ENCODE measurements around the gene ANKRD44.

Gene ANKRD44

GRCh38 chr2:196984903-196985302 is 325.7 kb downstream of the ANKRD44 start:
- no peaks in the 10 kb centered on the region for H3K9me3 ChIP-seq (ENCODE audit: control insufficient read depth, insufficient read depth, low read length)
- H3K9ac ChIP-seq (ENCODE audit: low read depth, low read length), result no peak overlapping the region
- no peaks in the 10 kb centered on the region for H3K36me3 ChIP-seq (ENCODE audit: control insufficient read depth, insufficient read depth, low read length)
- peaks cover 31% of the 10 kb centered on the region; the same call in 1 of the 2 replicates for H3K4me1 ChIP-seq (ENCODE audit: control insufficient read depth, insufficient read depth, low read length)
- no peak overlapping the region for H3K27ac ChIP-seq (ENCODE audit: low read depth, low read length)
- no peaks in the 10 kb centered on the region for H3K27me3 ChIP-seq (ENCODE audit: control insufficient read depth, insufficient read depth, low read length)
- no peak overlapping the region for H3K4me3 ChIP-seq (ENCODE audit: low read depth, low read length)

DNA sequence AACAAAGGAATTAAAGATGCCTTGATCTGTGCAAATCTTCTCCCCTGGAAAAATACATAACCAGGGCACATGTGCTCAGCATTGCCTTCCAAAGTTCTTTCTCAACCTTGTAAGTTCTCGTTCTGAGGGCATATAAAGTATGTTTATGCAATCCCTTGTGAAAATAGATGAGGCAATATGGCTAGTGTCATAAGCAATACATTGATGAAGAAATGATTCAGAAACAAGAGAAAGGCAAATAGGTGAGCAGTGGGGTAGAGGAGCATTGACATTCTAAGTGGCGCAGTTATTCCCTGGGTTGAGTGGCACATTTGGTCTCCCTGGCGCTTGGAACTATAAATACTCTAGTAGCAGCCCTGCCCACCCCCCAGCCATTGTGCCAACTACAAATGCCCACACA is 326.6 kb downstream of the ANKRD44 start:
- Histone ChIP-seq H3K4me1 (ENCODE audit: control insufficient read depth, insufficient read depth, low read length) (peaks cover 31% of the 10 kb centered on the region; the same call in 1 of the 2 replicates), H3K4me3 (ENCODE audit: low read depth, low read length) (no peak overlapping the region), H3K27ac (ENCODE audit: low read depth, low read length) (no peak overlapping the region)

GRCh38 chr2:196980473-196980872 is 330.1 kb downstream of the ANKRD44 start:
- Histone ChIP-seq H3K9me3 (ENCODE audit: control insufficient read depth, insufficient read depth, low read length) (no peaks in the 10 kb centered on the region), H3K4me3 (ENCODE audit: low read depth, low read length) (no peak overlapping the region), H3K27ac (ENCODE audit: low read depth, low read length) (no peak overlapping the region), H3K4me1 (ENCODE audit: control insufficient read depth, insufficient read depth, low read length) (0 out of 2 replicates have a peak, but pooled peaks cover 11% of the 10 kb centered on the region), H3K36me3 (ENCODE audit: control insufficient read depth, insufficient read depth, low read length) (no peaks in the 10 kb centered on the region), H3K9ac (ENCODE audit: low read depth, low read length) (no peak overlapping the region), H3K27me3 (ENCODE audit: control insufficient read depth, insufficient read depth, low read length) (no peaks in the 10 kb centered on the region)

More for the DNA sequence above, 326.6 kb downstream of the ANKRD44 start:
- Histone ChIP-seq H3K27me3 (ENCODE audit: control insufficient read depth, insufficient read depth, low read length) (no peaks in the 10 kb centered on the region), H3K9me3 (ENCODE audit: control insufficient read depth, insufficient read depth, low read length) (no peaks in the 10 kb centered on the region), H3K36me3 (ENCODE audit: control insufficient read depth, insufficient read depth, low read length) (no peaks in the 10 kb centered on the region), H3K9ac (ENCODE audit: low read depth, low read length) (no peak overlapping the region)

DNA sequence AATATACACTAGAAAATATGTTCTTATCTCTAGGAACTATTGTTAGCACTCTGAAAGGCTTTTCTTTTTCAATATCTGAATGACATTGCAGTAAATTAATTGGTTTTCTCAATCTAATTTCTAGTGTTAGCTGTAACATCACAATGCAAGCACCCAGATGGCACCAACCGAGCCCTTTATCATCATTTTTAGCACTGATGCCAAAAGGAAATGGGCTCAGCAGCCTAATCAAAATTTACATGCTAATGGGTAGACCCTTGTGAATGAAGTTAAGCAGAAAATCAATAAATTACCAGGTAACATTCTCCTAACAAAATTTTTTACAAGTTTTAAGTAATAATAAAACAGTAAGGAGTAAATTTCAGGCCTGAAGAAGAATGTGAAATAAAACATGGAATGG is 330.6 kb downstream of the ANKRD44 start:
- H3K36me3 ChIP-seq (ENCODE audit: control insufficient read depth, insufficient read depth, low read length), result no peaks in the 10 kb centered on the region
- H3K27ac ChIP-seq (ENCODE audit: low read depth, low read length), result no peak overlapping the region
- H3K9ac ChIP-seq (ENCODE audit: low read depth, low read length), result no peak overlapping the region
- H3K4me3 ChIP-seq (ENCODE audit: low read depth, low read length), result no peak overlapping the region
- 0 out of 2 replicates have a peak, but pooled peaks cover 11% of the 10 kb centered on the region for H3K4me1 ChIP-seq (ENCODE audit: control insufficient read depth, insufficient read depth, low read length)
- no peaks in the 10 kb centered on the region for H3K27me3 ChIP-seq (ENCODE audit: control insufficient read depth, insufficient read depth, low read length)
- H3K9me3 ChIP-seq (ENCODE audit: control insufficient read depth, insufficient read depth, low read length), result no peaks in the 10 kb centered on the region

DNA sequence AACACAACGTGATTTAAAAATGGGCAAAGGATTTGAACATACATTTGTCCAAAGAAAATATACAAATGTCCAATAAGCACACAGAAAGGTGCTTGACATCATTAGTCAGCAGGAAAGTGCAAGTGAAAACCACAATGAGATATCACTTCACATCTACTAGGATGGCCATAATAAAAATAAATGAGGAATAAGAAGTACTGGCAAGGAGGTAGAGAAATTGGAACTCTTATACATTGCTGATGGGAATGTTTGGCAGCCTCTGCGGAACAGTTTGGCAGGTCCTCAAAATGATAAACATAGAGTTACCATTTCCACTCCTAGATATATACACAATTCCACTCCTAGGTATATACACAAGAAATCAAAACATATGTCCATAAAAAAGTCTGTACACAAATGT is 333.1 kb downstream of the ANKRD44 start:
- H3K9me3 ChIP-seq (ENCODE audit: control insufficient read depth, insufficient read depth, low read length), result no peaks in the 10 kb centered on the region
- H3K9ac ChIP-seq (ENCODE audit: low read depth, low read length), result no peak overlapping the region
- H3K36me3 ChIP-seq (ENCODE audit: control insufficient read depth, insufficient read depth, low read length), result no peaks in the 10 kb centered on the region
- H3K27me3 ChIP-seq (ENCODE audit: control insufficient read depth, insufficient read depth, low read length), result no peaks in the 10 kb centered on the region
- no peak overlapping the region for H3K27ac ChIP-seq (ENCODE audit: low read depth, low read length)
- H3K4me3 ChIP-seq (ENCODE audit: low read depth, low read length), result no peak overlapping the region
- H3K4me1 ChIP-seq (ENCODE audit: control insufficient read depth, insufficient read depth, low read length), result 0 out of 2 replicates have a peak, but pooled peaks cover 8% of the 10 kb centered on the region

DNA sequence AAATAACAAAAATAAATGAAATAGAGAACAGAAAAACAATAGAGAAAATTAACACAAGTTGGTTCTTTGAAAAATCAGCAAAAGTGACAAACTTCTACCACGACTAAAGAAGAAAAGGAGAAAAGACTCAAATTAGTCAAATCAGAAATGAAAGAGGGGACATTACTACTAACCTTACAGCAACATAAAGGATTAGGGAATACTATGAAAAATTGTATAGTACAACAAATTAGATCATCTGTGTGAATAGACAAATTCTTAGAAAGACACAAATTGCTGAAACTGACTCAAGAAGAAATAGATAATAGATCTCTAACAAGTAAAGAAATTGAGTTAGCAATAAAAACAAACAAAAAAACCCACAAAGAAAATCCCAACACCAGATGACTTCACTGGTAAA is 335.6 kb downstream of the ANKRD44 start:
- Histone ChIP-seq H3K9me3 (ENCODE audit: control insufficient read depth, insufficient read depth, low read length) (no peaks in the 10 kb centered on the region), H3K9ac (ENCODE audit: low read depth, low read length) (no peak overlapping the region), H3K36me3 (ENCODE audit: control insufficient read depth, insufficient read depth, low read length) (no peaks in the 10 kb centered on the region), H3K4me1 (ENCODE audit: control insufficient read depth, insufficient read depth, low read length) (peaks cover 11% of the 10 kb centered on the region), H3K27ac (ENCODE audit: low read depth, low read length) (no peak overlapping the region), H3K4me3 (ENCODE audit: low read depth, low read length) (no peak overlapping the region), H3K27me3 (ENCODE audit: control insufficient read depth, insufficient read depth, low read length) (no peaks in the 10 kb centered on the region)

DNA sequence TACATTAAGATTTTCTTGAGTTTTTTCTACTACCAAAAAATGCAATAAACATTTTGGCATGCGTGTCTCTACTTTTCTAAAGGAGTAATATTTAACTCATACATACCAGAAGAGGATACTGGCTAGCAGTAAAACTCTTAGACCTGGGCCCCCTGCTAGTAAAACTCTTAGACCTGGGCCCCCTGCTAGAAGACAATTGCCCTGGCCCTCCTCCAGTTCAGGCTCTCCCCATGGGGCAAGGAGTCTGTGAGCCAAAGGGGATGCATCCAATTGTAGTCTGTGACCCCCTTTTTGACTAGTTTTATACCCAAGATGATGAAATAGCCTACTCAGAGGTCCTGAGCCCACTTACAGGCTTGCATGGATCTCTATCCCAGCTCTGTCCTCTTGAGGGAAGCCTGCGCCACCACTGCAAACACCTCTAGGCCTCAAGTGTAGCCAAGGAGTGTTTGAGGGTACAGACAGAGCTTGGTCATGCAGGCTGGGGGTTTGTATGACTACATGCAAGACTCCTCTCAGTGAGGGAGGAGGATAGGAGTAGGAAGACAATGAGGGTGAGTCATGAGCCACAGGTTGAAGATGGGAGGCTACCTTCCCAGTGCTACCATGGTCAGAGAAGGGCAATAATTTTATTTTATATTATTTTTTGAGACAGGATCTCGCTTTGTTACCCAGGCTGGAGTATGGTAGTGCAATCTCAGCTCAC is 338.9 kb downstream of the ANKRD44 start:
- Histone ChIP-seq H3K9ac (ENCODE audit: low read depth, low read length) (no peak overlapping the region), H3K27ac (ENCODE audit: low read depth, low read length) (peak overlapping the region; percentile 79)

DNA sequence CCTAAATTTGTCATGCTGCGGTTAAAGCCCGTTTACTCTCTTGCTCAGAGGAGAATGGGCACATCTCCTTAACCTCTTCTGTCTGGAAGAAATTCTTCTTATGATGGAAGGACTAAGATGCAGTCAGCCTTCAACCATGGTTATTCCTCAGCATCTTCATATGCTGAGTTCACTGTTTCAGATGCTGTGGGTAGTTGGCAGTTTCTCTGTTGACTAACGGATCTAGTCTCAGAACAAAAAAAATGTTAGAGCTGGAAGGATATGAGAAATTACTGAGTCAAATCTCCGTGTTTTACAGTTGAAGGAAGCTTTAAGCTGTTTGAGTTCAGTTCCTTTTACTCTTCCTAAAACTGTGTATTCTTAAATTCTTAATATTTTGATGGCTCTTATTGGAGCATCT is 340.5 kb downstream of the ANKRD44 start:
- Histone ChIP-seq H3K27me3 (ENCODE audit: control insufficient read depth, insufficient read depth, low read length) (no peaks in the 10 kb centered on the region), H3K36me3 (ENCODE audit: control insufficient read depth, insufficient read depth, low read length) (no peaks in the 10 kb centered on the region), H3K4me3 (ENCODE audit: low read depth, low read length) (no peak overlapping the region), H3K4me1 (ENCODE audit: control insufficient read depth, insufficient read depth, low read length) (peaks cover 29% of the 10 kb centered on the region), H3K9ac (ENCODE audit: low read depth, low read length) (no peak overlapping the region), H3K27ac (ENCODE audit: low read depth, low read length) (no peak overlapping the region), H3K9me3 (ENCODE audit: control insufficient read depth, insufficient read depth, low read length) (no peaks in the 10 kb centered on the region)

More for the DNA sequence above, 338.9 kb downstream of the ANKRD44 start:
- Histone ChIP-seq H3K4me3 (ENCODE audit: low read depth, low read length) (no peak overlapping the region), H3K4me1 (ENCODE audit: control insufficient read depth, insufficient read depth, low read length) (peaks cover 16% of the 10 kb centered on the region), H3K27me3 (ENCODE audit: control insufficient read depth, insufficient read depth, low read length) (no peaks in the 10 kb centered on the region), H3K9me3 (ENCODE audit: control insufficient read depth, insufficient read depth, low read length) (no peaks in the 10 kb centered on the region), H3K36me3 (ENCODE audit: control insufficient read depth, insufficient read depth, low read length) (no peaks in the 10 kb centered on the region)

- H3K36me3 ChIP-seq (ENCODE audit: control insufficient read depth, insufficient read depth, low read length), result no peaks in the 10 kb centered on the region
- no peak overlapping the region for H3K9ac ChIP-seq (ENCODE audit: low read depth, low read length)
- no peaks in the 10 kb centered on the region for H3K9me3 ChIP-seq (ENCODE audit: control insufficient read depth, insufficient read depth, low read length)
- H3K27ac ChIP-seq (ENCODE audit: low read depth, low read length), result no peak overlapping the region
- H3K4me3 ChIP-seq (ENCODE audit: low read depth, low read length), result no peak overlapping the region
- H3K4me1 ChIP-seq (ENCODE audit: control insufficient read depth, insufficient read depth, low read length), result peaks cover 29% of the 10 kb centered on the region
- H3K27me3 ChIP-seq (ENCODE audit: control insufficient read depth, insufficient read depth, low read length), result no peaks in the 10 kb centered on the region
Observed at GRCh38 chr2:196968516-196968915, 342.1 kb downstream of the ANKRD44 start.

DNA sequence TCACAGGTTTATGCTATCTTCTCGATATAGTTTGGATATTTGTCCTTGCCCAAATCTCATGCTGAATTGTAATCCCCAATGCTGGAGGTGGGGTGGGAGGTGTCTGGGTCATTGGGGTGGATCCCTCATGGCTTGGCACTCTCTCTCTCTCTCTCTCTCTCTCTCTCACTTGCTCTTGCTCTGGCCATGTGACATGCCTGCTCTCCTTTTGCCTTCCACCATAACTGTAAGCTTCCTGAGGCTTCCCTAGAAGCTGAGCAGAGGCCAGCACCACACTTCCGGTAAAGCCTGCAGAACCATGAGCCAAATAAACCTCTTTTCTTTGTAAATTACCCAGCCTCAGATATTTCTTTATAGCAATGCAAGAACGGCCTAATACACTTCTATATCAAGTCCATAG is 342.8 kb downstream of the ANKRD44 start:
- Histone ChIP-seq H3K9ac (ENCODE audit: low read depth, low read length) (no peak overlapping the region), H3K9me3 (ENCODE audit: control insufficient read depth, insufficient read depth, low read length) (no peaks in the 10 kb centered on the region), H3K27ac (ENCODE audit: low read depth, low read length) (no peak overlapping the region), H3K27me3 (ENCODE audit: control insufficient read depth, insufficient read depth, low read length) (no peaks in the 10 kb centered on the region), H3K4me3 (ENCODE audit: low read depth, low read length) (no peak overlapping the region), H3K36me3 (ENCODE audit: control insufficient read depth, insufficient read depth, low read length) (no peaks in the 10 kb centered on the region), H3K4me1 (ENCODE audit: control insufficient read depth, insufficient read depth, low read length) (peaks cover 29% of the 10 kb centered on the region)

GRCh38 chr2:196967116-196967515 is 343.5 kb downstream of the ANKRD44 start:
- Histone ChIP-seq H3K36me3 (ENCODE audit: control insufficient read depth, insufficient read depth, low read length) (no peaks in the 10 kb centered on the region), H3K27me3 (ENCODE audit: control insufficient read depth, insufficient read depth, low read length) (no peaks in the 10 kb centered on the region), H3K4me1 (ENCODE audit: control insufficient read depth, insufficient read depth, low read length) (peaks cover 27% of the 10 kb centered on the region), H3K27ac (ENCODE audit: low read depth, low read length) (peak overlapping the region; percentile 18), H3K4me3 (ENCODE audit: low read depth, low read length) (peak overlapping the region; percentile 13; the same call in 1 of the 2 replicates), H3K9ac (ENCODE audit: low read depth, low read length) (peak overlapping the region; percentile 6; the same call in 1 of the 2 replicates), H3K9me3 (ENCODE audit: control insufficient read depth, insufficient read depth, low read length) (no peaks in the 10 kb centered on the region)
